Thyroid gland (tissue), 4 donors: ENCODE results near the gene C2orf42. TPM values are rescaled to one million over a fixed set of nuclear protein-coding genes. Genes with fewer than 3 reads are reported as not detected.
"Not testable (repeated sequence)": the region's sequence is repeated elsewhere in the genome, so short reads cannot be mapped to it uniquely, and the experiment has no call there.

Experiments used
- DNase-seq, 2 donors: peaks; one replicate each; pipeline ENCODE4 v3.0.0-alpha.2; 2019
- H3K27ac ChIP-seq, 3 donors: fragments of 200-600 bp; sonication (generic); 1 replicate in 2 of 3; 2 replicates in 1 of 3; pipeline ENCODE4 v1.5.1; 2016 to 2019; ENCODE audit warnings: mild to moderate bottlenecking in 1 of 3, moderate library complexity in 1 of 3
- H3K27me3 ChIP-seq: fragments of 200-600 bp; sonication (generic); one replicate; pipeline ENCODE4 v1.5.1; 2019
- H3K36me3 ChIP-seq, 2 donors: fragments of 200-600 bp; sonication (generic); one replicate each; pipeline ENCODE4 v1.5.1; 2016 to 2019
- H3K4me1 ChIP-seq, 2 donors: fragments of 200-600 bp; sonication (generic); one replicate each; pipeline ENCODE4 v1.5.1; 2017 to 2019
- H3K4me3 ChIP-seq, 3 donors: fragments of 200-600 bp; sonication (generic); replicated peaks in 1 of 3; 1 replicate in 2 of 3; 2 replicates in 1 of 3; pipeline ENCODE4 v1.5.1; 2016; ENCODE audit warnings: mild to moderate bottlenecking in 1 of 3
- H3K9me3 ChIP-seq: fragments of 200-600 bp; sonication (generic); one replicate; pipeline ENCODE4 v1.5.1; 2017
- CTCF ChIP-seq, 6 experiments: fragments of 200-600 bp in 3 of 6; fragments of 450-650 bp in 3 of 6; sonication (generic) in 3 of 6; IDR thresholded peaks; one replicate each; pipeline ENCODE4 v1.5.1; 2016 to 2019; ENCODE audit warnings: antibody characterized with exemption in 6 of 6, mild to moderate bottlenecking in 2 of 6, inconsistent platforms in 1 of 6, moderate library complexity in 1 of 6
- POLR2A ChIP-seq, 2 donors: fragments of 450-650 bp; IDR thresholded peaks; one replicate each; pipeline ENCODE4 v1.6.1; 2017; ENCODE audit warnings: antibody characterized with exemption in 2 of 2, mild to moderate bottlenecking in 2 of 2, moderate library complexity in 1 of 2
- WGBS, 2 donors: methylation state at CpG; one replicate each; pipeline ENCODE4 v1.1.5; 2017; 5-methylcytosine and 5-hydroxymethylcytosine counted together
- intact Hi-C: fragments of 100-400 bp; cut with DNase I; formaldehyde crosslinking; loops from one replicate; pipeline ENCODE4 v1.15.1; 2023
- total RNA-seq, 4 donors: library from RNA; depleted of rRNA; stranded (reverse); fragments of >200 nt; gene quantifications; one replicate each; pipeline ENCODE4 v1.2.3, GENCODE V29; 2016

Gene C2orf42
- total RNA-seq, 4 donors from 2014 or later, result 9.8 to 26.5 (median 18.0) TPM

GRCh38 chr2:70181363-70181956 lies 9.4 kb downstream of the C2orf42 start:
- TF ChIP-seq POLR2A (IDR thresholded peaks at IDR 0.05), result no peak
- TF ChIP-seq CTCF (IDR thresholded peaks at IDR 0.05), result no peak
- no peaks in the 10 kb centered on the region for H3K9me3 ChIP-seq
- H3K4me3 ChIP-seq, result no peak overlapping the region
- intact Hi-C loops, result no loop called here
- no peaks in the 10 kb centered on the region for H3K27me3 ChIP-seq
- no peak for DNase-seq
- no peak overlapping the region for H3K27ac ChIP-seq
- H3K4me1 ChIP-seq, result no peaks in the 10 kb centered on the region
- peaks cover 0 to 18% of the 10 kb centered on the region in 2 donors for H3K36me3 ChIP-seq
- 92 to 97% methylated on average over 16 of the region's 16 CpGs for WGBS, 2 donors

GRCh38 chr2:70173520-70173919 lies 17.3 kb downstream of the C2orf42 start:
- Histone ChIP-seq H3K27ac (no peak overlapping the region), H3K9me3 (no peaks in the 10 kb centered on the region), H3K4me1 (no peaks in the 10 kb centered on the region), H3K4me3 (no peak overlapping the region), H3K36me3 (peaks cover 13 to 42% of the 10 kb centered on the region in 2 donors), H3K27me3 (no peaks in the 10 kb centered on the region)
- 94 to 97% methylated on average over 8 of the region's 8 CpGs for WGBS, 2 donors
- no peak for DNase-seq
- intact Hi-C loops, result no loop called here
- TF ChIP-seq POLR2A (IDR thresholded peaks at IDR 0.05) (no peak), CTCF (IDR thresholded peaks at IDR 0.05) (no peak)

GRCh38 chr2:70169654-70170245 lies 21.1 kb downstream of the C2orf42 start:
- peaks cover 14 to 34% of the 10 kb centered on the region in 2 donors for H3K36me3 ChIP-seq
- 97% methylated on average over 11 of the region's 11 CpGs for WGBS, 2 donors
- intact Hi-C loops, result not testable (repeated sequence)

GRCh38 chr2:70161069-70161534 lies 29.7 kb downstream of the C2orf42 start:
- WGBS, 2 donors, result 66 to 69% methylated on average over 2 of the region's 2 CpGs
- H3K9me3 ChIP-seq, result no peaks in the 10 kb centered on the region
- TF ChIP-seq CTCF (IDR thresholded peaks at IDR 0.05), result no peak
- no peak for TF ChIP-seq POLR2A (IDR thresholded peaks at IDR 0.05)
- H3K36me3 ChIP-seq, result peaks cover 8 to 16% of the 10 kb centered on the region in 2 donors
- H3K27me3 ChIP-seq, result no peaks in the 10 kb centered on the region
- no peak overlapping the region for H3K27ac ChIP-seq
- no peaks in the 10 kb centered on the region for H3K4me1 ChIP-seq
- no peak for DNase-seq
- no peak overlapping the region for H3K4me3 ChIP-seq
- intact Hi-C loops, result no loop called here

More at GRCh38 chr2:70169654-70170245, 21.1 kb downstream of the C2orf42 start:
- H3K4me3 ChIP-seq, H3K27me3 ChIP-seq, DNase-seq, H3K4me1 ChIP-seq, H3K9me3 ChIP-seq, H3K27ac ChIP-seq: not testable (repeated sequence)

- Histone ChIP-seq H3K4me3 (no peak overlapping the region), H3K9me3 (no peaks in the 10 kb centered on the region), H3K36me3 (peaks cover 5 to 11% of the 10 kb centered on the region in 2 donors), H3K27ac (no peak overlapping the region), H3K27me3 (no peaks in the 10 kb centered on the region), H3K4me1 (no peaks in the 10 kb centered on the region)
- WGBS, 2 donors, result 90 to 94% methylated on average over 6 of the region's 6 CpGs
- DNase-seq, result no peak
- intact Hi-C loops, result no loop called here
- TF ChIP-seq CTCF (IDR thresholded peaks at IDR 0.05) (no peak), POLR2A (IDR thresholded peaks at IDR 0.05) (no peak)
Measured at GRCh38 chr2:70160545-70160944, 30.3 kb downstream of the C2orf42 start.

GRCh38 chr2:70149130-70149686 lies 41.6 kb downstream of the C2orf42 start:
- H3K4me3 ChIP-seq, H3K27me3 ChIP-seq, H3K27ac ChIP-seq, H3K4me1 ChIP-seq, DNase-seq, H3K36me3 ChIP-seq, H3K9me3 ChIP-seq: not testable (repeated sequence)
- intact Hi-C loops, result loop anchor here (5.0 kb wide), 1 partner anchor 232 kb away; the partner anchor contains the start of gene MXD1
- 93 to 99% methylated on average over 17 to 19 of the region's 19 CpGs for WGBS, 2 donors

- H3K9me3 ChIP-seq, H3K27ac ChIP-seq, H3K4me3 ChIP-seq, H3K4me1 ChIP-seq, H3K36me3 ChIP-seq, H3K27me3 ChIP-seq, DNase-seq: not testable (repeated sequence)
- 87 to 97% methylated on average over 6 to 25 of the region's 25 CpGs for WGBS, 2 donors
- intact Hi-C loops, result loop anchor here (5.0 kb wide), 1 partner anchor 231 kb away; the partner anchor contains the start of gene MXD1
Measured at GRCh38 chr2:70148211-70148760, 42.5 kb downstream of the C2orf42 start.
